Prostate gland (tissue), 2 donors: ENCODE results near the gene AREG.

Source experiments
- CTCF ChIP-seq, 4 experiments: fragments of 200-600 bp in 2 of 4; fragments of 450-650 bp in 2 of 4; sonication (generic) in 2 of 4; IDR thresholded peaks; 1 replicate in 3 of 4; 2 replicates in 1 of 4; pipeline ENCODE4 v1.5.1; 2016 to 2019; ENCODE audit warnings: antibody characterized with exemption in 4 of 4, mild to moderate bottlenecking in 2 of 4, moderate library complexity in 2 of 4
- POLR2A ChIP-seq: fragments of 450-650 bp; IDR thresholded peaks from one replicate; pipeline ENCODE4 v1.6.1; 2016; ENCODE audit warnings: antibody characterized with exemption, mild to moderate bottlenecking
- POLR2AphosphoS5 ChIP-seq: sonication (generic); formaldehyde crosslinking; IDR thresholded peaks from one replicate; pipeline ENCODE4 v1.6.1; 2017; ENCODE audit warnings: antibody characterized with exemption

DNA sequence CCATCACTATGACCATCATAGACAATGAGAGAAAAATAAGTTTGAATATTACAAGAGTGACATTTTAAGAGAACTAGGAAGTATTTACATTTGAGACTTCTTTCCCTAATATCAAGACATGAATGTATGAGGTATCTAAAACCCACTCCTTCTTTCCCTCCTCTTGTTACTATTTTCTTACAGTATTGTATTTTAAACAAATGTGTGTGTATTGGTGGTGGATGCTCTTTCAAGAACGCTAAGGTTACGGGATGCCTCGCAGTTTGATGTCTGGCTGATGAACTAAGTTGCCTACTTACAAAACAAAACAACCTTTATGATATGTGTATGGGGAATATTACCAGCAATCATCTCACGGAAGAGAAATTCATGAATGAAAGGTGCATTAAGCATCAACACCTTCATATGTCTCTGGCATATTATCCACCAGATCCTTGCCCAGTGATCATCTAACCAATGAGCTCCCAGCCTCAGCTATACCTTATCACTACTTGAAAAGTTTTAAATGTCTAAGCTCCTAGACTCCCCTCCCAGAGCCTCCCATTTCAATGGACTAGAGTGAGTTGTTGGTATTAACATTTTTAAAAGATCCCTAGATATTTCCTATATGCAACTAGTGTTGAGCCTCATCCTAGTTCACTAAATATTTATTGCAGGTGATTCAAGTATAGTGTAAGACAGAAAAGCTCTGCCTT lies 10.6 kb downstream of the AREG start:
- TF ChIP-seq POLR2AphosphoS5 (no peak), CTCF (IDR thresholded peaks at IDR 0.05) (no peak), POLR2A (no peak)
